Measurements from ENCODE around the gene VAV2.

VAV2 gene

GRCh38 chr9:133815781-133816180, 176.3 kb downstream of the VAV2 start:
- DNase-seq (ENCODE audit: low read depth in 3 of 3) = no peak

GRCh38 chr9:133814586-133815208, 177.4 kb downstream of the VAV2 start:
- no peak for DNase-seq (ENCODE audit: low read depth in 3 of 3)

DNA sequence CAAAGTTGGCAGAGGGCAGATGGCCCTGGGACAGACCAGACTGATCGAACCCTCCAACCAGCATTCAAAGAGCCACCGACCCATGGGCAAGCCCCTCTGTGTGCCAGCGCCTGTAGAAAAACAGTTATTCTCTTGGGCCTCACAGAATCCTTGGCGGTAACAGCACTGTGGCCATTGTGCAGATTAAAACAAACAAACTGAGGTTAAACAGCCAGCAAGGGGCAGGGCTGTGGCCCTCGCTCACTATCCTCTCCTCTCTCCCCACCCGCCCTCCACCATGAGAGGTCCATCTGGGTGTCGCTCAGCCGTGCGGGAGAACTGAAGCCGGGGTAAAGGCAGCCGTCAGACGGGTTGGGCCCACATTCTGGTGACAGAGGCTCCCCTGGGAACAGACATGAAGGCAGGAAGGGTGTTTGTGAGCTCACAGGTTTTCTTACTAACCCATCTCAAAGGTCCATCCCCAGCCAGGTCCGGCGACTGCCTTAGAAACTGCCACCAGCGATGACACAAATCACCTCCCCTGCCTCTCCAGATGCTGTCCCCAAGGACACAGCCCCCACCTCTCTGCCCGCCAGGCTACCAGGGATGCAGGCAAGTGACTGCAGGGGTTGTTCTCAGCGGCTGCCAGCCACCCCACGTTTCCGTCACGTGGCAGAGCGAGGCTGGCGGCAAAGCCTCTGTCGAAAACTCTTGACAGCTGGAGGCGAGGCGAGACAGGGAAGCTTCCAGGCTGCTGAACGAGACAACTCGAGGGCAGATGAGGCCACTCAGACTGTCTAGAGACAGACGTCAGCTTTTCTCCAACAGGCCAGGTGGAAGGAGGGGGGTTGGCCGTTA, 178.2 kb downstream of the VAV2 start:
- no peak for DNase-seq (ENCODE audit: low read depth in 3 of 3)

GRCh38 chr9:133812941-133813748, 179.0 kb downstream of the VAV2 start:
- DNase-seq (ENCODE audit: low read depth in 3 of 3) = no peak

- no peak for DNase-seq (ENCODE audit: low read depth in 3 of 3)
Measured at GRCh38 chr9:133812077-133812868, 179.9 kb downstream of the VAV2 start.

- no peak for DNase-seq (ENCODE audit: low read depth in 3 of 3)
Measured at GRCh38 chr9:133811471-133811870, 180.7 kb downstream of the VAV2 start.

DNA sequence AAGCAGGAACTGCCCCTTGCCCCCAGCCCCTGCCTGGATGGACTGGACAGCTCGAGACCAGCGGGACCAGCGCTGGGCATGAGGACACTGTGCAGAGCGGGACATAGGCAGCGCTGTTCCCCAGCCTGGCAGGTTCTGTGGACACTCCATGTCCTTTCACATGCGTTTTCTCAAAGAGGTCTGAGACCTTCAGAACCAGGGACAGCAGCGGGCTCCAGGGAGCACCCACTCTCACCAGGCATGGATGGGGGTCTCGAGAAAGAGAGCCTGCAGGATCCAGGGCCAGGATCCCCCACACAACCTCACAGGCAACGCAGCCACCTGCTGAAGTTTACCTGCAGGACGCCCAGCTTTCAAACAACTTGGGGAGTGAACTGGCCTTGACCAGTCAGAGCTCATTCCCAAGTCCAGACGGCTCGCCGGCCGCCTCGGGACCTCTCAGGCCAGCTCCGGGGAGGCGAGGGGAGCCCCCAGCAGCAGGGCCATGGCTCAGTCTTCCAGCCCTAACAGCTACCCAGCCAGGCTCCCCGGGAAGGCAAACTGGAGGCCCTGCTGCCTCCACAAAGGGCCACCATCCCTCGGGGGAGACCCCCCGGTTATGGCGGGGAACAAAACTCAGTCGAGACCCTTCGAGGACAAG, 181.4 kb downstream of the VAV2 start:
- DNase-seq (ENCODE audit: low read depth in 3 of 3) = no peak

- no peak for DNase-seq (ENCODE audit: low read depth in 3 of 3)
Measured at GRCh38 chr9:133809335-133809734, 182.8 kb downstream of the VAV2 start.

DNA sequence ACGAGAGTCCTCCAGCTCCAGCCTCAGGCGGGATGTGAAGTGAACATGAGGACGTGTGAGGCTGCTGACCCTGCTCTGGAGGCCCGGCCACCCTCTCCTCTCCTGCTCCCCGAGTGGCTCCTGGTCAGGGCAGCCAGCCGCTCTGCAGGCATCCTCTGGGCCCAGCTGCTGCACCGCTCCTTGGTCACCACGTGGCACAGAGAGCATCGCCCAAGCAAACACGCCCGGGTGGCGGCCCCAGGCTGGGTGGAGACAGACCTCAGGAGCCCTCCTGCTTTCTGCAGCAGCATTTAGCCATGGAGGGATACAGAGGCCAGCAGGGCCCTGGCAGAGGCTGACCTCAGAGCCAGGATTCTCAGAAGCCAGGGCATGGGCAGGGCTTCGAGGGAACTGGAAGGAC, 184.3 kb downstream of the VAV2 start:
- no peak for DNase-seq (ENCODE audit: low read depth in 3 of 3)

GRCh38 chr9:133807037-133807436, 185.1 kb downstream of the VAV2 start:
- DNase-seq (ENCODE audit: low read depth in 3 of 3) = no peak

DNA sequence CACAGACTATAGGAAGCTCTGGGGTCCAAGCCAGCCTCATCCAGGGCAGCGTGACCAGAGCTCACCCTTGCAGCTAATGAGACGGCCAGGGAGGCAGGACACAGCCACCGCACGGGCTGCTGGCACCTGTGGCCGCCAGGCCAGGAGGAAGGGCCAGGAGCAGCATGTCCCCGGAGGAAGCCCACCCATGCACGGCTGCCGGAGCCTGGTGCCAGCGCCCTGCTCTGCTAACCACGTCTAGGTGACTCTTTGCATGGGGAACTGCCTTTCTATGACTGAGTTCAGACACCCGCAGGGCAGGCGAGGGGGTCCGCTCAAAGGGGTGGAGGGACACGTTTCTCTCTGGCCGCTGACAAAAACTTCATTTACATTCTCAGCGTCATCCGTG, 185.5 kb downstream of the VAV2 start:
- DNase-seq (ENCODE audit: low read depth in 3 of 3) = no peak

- DNase-seq (ENCODE audit: low read depth in 3 of 3) = no peak
Measured at GRCh38 chr9:133805876-133806622, 186.1 kb downstream of the VAV2 start.

GRCh38 chr9:133804199-133804598, 187.9 kb downstream of the VAV2 start:
- no peak for DNase-seq (ENCODE audit: low read depth in 3 of 3)

DNA sequence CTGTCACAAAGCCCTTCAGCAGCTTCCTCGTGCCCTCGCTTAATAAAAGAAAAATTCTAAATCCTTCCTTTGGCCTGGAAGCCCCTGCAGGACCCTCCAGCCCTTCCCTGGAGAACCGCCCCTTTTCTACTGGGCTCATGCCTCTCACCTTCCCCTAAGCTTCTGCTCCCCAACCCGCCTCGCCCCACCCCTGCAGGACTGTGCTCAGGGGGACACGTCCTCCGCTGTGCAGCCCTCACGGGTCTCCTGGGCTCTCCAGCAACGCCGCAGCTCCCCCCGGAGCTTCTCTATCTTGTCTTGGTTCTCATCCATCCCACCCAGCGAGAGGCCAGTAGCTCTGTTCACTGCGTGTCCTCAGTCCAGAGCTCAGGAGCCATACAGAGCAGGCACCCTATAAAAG, 188.4 kb downstream of the VAV2 start:
- DNase-seq (ENCODE audit: low read depth in 3 of 3) = no peak

DNA sequence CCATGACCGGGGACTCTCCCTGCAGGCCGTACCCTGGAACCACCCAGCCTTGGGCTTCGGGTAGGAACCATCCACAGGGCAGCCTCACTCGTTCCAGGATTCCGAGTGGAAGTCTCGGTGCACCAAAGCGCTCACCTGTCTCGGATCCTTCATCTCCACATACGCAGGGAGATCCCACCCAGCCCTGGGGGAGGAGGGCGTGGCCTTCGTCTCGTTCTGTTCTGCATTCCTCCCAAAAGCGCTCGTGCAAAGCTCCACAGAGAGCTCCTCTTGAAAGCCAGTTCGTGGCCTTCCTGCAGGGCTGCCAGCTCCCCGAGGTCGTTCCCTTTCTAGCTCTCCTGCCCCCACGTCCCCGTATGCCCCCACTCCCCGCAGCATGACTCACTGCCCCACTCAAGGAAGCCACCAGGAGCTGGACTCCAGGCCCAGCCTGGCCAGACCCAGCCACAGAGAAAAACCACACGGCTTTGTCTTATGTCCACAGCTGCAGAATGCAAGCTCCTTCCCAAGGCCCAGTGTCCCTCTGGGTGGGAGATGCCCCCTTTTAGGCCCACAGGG, 189.0 kb downstream of the VAV2 start:
- DNase-seq (ENCODE audit: low read depth in 3 of 3) = no peak

DNA sequence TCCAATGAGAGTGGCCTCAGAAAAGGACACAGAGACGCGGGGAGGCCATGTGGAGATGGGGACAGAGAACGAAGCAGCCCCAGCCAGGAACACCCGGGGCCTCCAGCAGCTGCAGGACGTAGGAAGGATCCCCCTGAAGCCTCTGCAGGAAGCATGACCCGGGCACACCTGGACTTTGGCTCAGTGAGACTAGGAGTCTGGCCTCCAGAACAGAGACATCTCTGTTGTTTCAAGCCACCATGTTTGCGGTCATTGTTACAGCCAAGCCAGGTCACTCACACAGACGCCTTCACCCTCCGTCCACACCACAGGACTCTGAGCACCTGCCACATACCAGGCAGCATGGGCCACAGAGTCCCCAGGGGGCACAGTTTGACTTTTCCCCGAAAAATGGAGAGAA, 190.4 kb downstream of the VAV2 start:
- no peak for DNase-seq (ENCODE audit: low read depth in 3 of 3)

DNA sequence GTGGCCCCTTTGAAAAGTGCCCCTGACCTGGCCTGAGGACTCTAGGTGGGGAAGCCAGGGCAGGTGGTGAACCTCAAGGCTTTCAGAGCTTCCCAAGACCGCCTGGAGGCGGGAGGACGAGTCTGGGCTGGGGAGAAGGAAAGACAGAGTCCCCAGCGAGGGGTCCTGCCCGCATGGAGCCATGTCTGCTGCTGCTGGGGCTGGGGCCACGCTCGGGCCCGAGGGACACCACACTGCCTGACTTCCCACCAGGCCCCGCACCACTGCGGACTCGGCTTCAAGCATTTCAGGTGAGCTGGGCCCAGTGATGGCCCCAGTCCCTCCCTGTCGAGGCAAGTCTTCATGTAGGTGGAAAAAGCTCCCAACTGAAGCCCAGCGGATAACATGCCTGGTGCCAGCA, 191.9 kb downstream of the VAV2 start:
- no peak for DNase-seq (ENCODE audit: low read depth in 3 of 3)

GRCh38 chr9:133799716-133800115, 192.4 kb downstream of the VAV2 start:
- no peak for DNase-seq (ENCODE audit: low read depth in 3 of 3)

DNA sequence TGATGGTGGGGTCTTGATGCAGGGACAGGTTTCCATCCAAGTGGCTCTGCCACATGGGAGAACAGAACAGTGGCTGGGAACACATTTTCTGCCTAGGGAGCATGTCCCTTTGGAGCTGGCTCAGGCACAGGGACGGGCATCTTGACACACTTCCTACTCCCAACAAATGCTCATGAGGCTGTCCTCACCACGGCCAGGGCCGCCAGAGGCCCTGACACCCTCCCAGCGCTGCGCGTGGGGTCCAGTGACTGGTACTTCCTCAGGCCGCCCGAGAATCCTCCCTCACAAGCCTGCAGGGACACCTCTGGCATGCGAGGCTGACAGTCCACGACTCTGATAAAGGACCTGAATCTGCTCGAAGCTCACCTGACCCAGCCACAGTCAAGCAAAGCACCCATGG, 193.0 kb downstream of the VAV2 start:
- no peak for DNase-seq (ENCODE audit: low read depth in 3 of 3)

DNA sequence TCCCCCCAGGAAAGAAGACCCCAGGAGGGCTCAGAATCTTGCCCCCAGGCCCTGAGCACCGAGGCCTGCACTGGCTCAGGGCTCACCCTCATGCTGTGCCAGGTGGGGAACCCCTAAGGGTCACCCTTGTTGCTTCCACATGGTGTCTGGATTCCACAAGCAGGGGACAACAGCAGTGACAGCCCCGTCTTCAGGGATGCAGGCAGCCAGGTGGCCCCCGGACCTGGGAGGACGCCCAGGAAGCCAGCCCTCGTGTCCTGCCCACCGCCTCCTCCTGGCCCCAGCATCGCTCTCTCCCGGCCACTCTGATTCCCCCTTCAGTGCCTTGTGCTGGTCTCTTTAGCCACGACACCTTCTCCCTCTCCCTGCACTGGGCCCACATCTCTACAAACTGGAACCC, 194.0 kb downstream of the VAV2 start:
- no peak for DNase-seq (ENCODE audit: low read depth in 3 of 3)
